ENCODE measurements around the gene GJB3. TPM values are rescaled to one million over a fixed set of nuclear protein-coding genes. Genes with fewer than 3 reads are reported as not detected.

GJB3 gene
- total RNA-seq, 1 experiment from 2014 or later = 63.0 TPM

- no peak overlapping the region for H3K4me2 ChIP-seq
Measured at GRCh38 chr1:34768856-34769255, 12.2 kb upstream of the GJB3 start.

GRCh38 chr1:34770891-34771504, 10.0 kb upstream of the GJB3 start:
- no peak for DNase-seq
- no peak overlapping the region for H3K4me2 ChIP-seq
- no TSS peak for BruUV-seq (replicated peaks)

More at GRCh38 chr1:34768856-34769255, 12.2 kb upstream of the GJB3 start:
- ChIA-PET POLR2A (ENCODE audit: unreplicated experiment) (no interaction called here), CTCF (no interaction called here)
- TF ChIP-seq EZH2 (IDR thresholded peaks at IDR 0.05; ENCODE audit: low read depth) = no peak
- TF ChIP-seq CTCF (conservative IDR thresholded peaks at IDR 0.05) = no peak
- H3K27ac ChIP-seq = no peak overlapping the region
- H3F3A ChIP-seq (ENCODE audit: insufficient read depth, low read depth) = peaks cover 11% of the 10 kb centered on the region
- H3K4me3 ChIP-seq = no peak overlapping the region
- no peaks in the 10 kb centered on the region for H3K79me2 ChIP-seq (ENCODE audit: low read depth)
- intact Hi-C loops (cut with micrococcal nuclease; ENCODE audit: unreplicated experiment) = no loop called here
- H2AFZ ChIP-seq = no peak overlapping the region
- DNase-seq = no peak
- H4K20me1 ChIP-seq (ENCODE audit: insufficient read depth) = no peaks in the 10 kb centered on the region
- peaks cover 17% of the 10 kb centered on the region for H3K4me1 ChIP-seq (replicated peaks; ENCODE audit: insufficient read depth)
- H3K9me3 ChIP-seq (ENCODE audit: insufficient read depth, low read depth) = peaks cover 3% of the 10 kb centered on the region; the same call in 1 of the 2 replicates
- H3K9me2 ChIP-seq (ENCODE audit: insufficient read depth) = 0 out of 2 replicates have a peak, but pooled peaks cover 3% of the 10 kb centered on the region
- no peaks in the 10 kb centered on the region for H3K36me3 ChIP-seq (ENCODE audit: low read depth)
- no TSS peak for BruUV-seq (replicated peaks)
- no peaks in the 10 kb centered on the region for H3K27me3 ChIP-seq (ENCODE audit: insufficient read depth, low read depth)

More at GRCh38 chr1:34770891-34771504, 10.0 kb upstream of the GJB3 start:
- TF ChIP-seq CTCF (conservative IDR thresholded peaks at IDR 0.05) (no peak), EZH2 (IDR thresholded peaks at IDR 0.05; ENCODE audit: low read depth) (no peak)
- Histone ChIP-seq H3K9me2 (ENCODE audit: insufficient read depth) (0 out of 2 replicates have a peak, but pooled peaks cover 3% of the 10 kb centered on the region), H2AFZ (no peak overlapping the region), H3K27ac (no peak overlapping the region), H3K27me3 (ENCODE audit: insufficient read depth, low read depth) (no peaks in the 10 kb centered on the region), H3K4me1 (replicated peaks; ENCODE audit: insufficient read depth) (peaks cover 7% of the 10 kb centered on the region; the same call in 1 of the 2 replicates), H3K4me3 (no peak overlapping the region), H4K20me1 (ENCODE audit: insufficient read depth) (no peaks in the 10 kb centered on the region), H3K79me2 (ENCODE audit: low read depth) (no peaks in the 10 kb centered on the region), H3F3A (ENCODE audit: insufficient read depth, low read depth) (no peaks in the 10 kb centered on the region), H3K9me3 (ENCODE audit: insufficient read depth, low read depth) (peaks cover 3% of the 10 kb centered on the region; the same call in 1 of the 2 replicates), H3K36me3 (ENCODE audit: low read depth) (no peaks in the 10 kb centered on the region)
- ChIA-PET CTCF (no interaction called here), POLR2A (ENCODE audit: unreplicated experiment) (no interaction called here)
- intact Hi-C loops (cut with micrococcal nuclease; ENCODE audit: unreplicated experiment) = no loop called here
